Keratinocyte (primary cell): ENCODE data around the gene SLC25A21. TPM values are rescaled to one million over a fixed set of nuclear protein-coding genes. Genes with fewer than 3 reads are reported as not detected.

Source experiments
- DNase-seq: peaks from one replicate; pipeline ENCODE4 v3.0.0-alpha.2; 2011; ENCODE audit warnings: low read depth, missing footprints, low spot score
- FAIRE-seq: peaks from 2 replicates; lab custom pipeline; 2011; peaks lifted over from hg19 to GRCh38; lab: Jason Lieb, UNC
- H2AFZ ChIP-seq: 2 replicates; pipeline ENCODE4 v1.6.0; 2012; ENCODE audit warnings: low read length, control low read depth, inconsistent platforms; ENCODE audit not compliant: control insufficient read depth
- H3K27ac ChIP-seq: 2 replicates; pipeline ENCODE4 v1.5.1; 2011; ENCODE audit warnings: low read length; ENCODE audit not compliant: control insufficient read depth, insufficient read depth
- H3K27me3 ChIP-seq: 3 replicates; pipeline ENCODE4 v1.6.0; 2011; ENCODE audit warnings: low read length; ENCODE audit not compliant: control insufficient read depth, insufficient read depth; ENCODE audit errors: extremely low read depth
- H3K36me3 ChIP-seq, 2 experiments: 2 replicates in 1 of 2; 3 replicates in 1 of 2; pipeline ENCODE4 v1.5.1; 2011; ENCODE audit warnings: low read length in 2 of 2, mild to moderate bottlenecking in 1 of 2; ENCODE audit not compliant: control insufficient read depth in 2 of 2, insufficient read depth in 2 of 2; ENCODE audit errors: extremely low read depth in 1 of 2
- H3K4me1 ChIP-seq: 3 replicates; pipeline ENCODE4 v1.5.1; 2011; ENCODE audit warnings: low read length; ENCODE audit not compliant: control insufficient read depth, insufficient read depth; ENCODE audit errors: extremely low read depth
- H3K4me2 ChIP-seq: 3 replicates; pipeline ENCODE4 v1.6.0; 2011; ENCODE audit warnings: low read depth, low read length; ENCODE audit not compliant: control insufficient read depth, insufficient read depth; ENCODE audit errors: extremely low read depth
- H3K4me3 ChIP-seq, 3 experiments: fragments of 200-600 bp in 1 of 3; sonication (generic) in 1 of 3; 2 replicates in 2 of 3; 3 replicates in 1 of 3; pipeline ENCODE4 v1.5.1; 2011 to 2016; ENCODE audit warnings: low read length in 3 of 3, mild to moderate bottlenecking in 3 of 3, control low read depth in 2 of 3, inconsistent platforms in 1 of 3, low read depth in 1 of 3, mixed read lengths in 1 of 3, mixed run types in 1 of 3, moderate library complexity in 1 of 3; ENCODE audit not compliant: control insufficient read depth in 2 of 3, insufficient read depth in 2 of 3; ENCODE audit errors: extremely low read depth in 1 of 3
- H3K79me2 ChIP-seq: 2 replicates; pipeline ENCODE4 v1.6.0; 2012; ENCODE audit warnings: low read length; ENCODE audit not compliant: control insufficient read depth, insufficient read depth
- H3K9ac ChIP-seq: 3 replicates; pipeline ENCODE4 v1.6.0; 2011; ENCODE audit warnings: low read length; ENCODE audit not compliant: control insufficient read depth, insufficient read depth; ENCODE audit errors: extremely low read depth
- H3K9me1 ChIP-seq: 3 replicates; pipeline ENCODE4 v1.6.0; 2011; ENCODE audit warnings: low read length; ENCODE audit not compliant: control insufficient read depth, insufficient read depth; ENCODE audit errors: extremely low read depth
- H3K9me3 ChIP-seq: 2 replicates; pipeline ENCODE4 v1.5.1; 2012; ENCODE audit warnings: low read depth, low read length; ENCODE audit not compliant: control insufficient read depth
- H4K20me1 ChIP-seq: 3 replicates; pipeline ENCODE4 v1.6.0; 2011; ENCODE audit warnings: low read length; ENCODE audit not compliant: control insufficient read depth, insufficient read depth; ENCODE audit errors: extremely low read depth
- CTCF ChIP-seq, 3 experiments: IDR thresholded peaks in 1 of 3; conservative IDR thresholded peaks in 1 of 3; optimal IDR thresholded peaks in 1 of 3; 2 replicates in 2 of 3; 3 replicates in 1 of 3; pipeline versions ENCODE3 to v1.5.1; 2011; ENCODE audit warnings: low read length in 3 of 3, mild to moderate bottlenecking in 3 of 3, moderate library complexity in 2 of 3, control low read depth in 1 of 3, inconsistent platforms in 1 of 3; ENCODE audit not compliant: insufficient read depth in 2 of 3; ENCODE audit errors: extremely low read depth in 1 of 3
- EZH2 ChIP-seq: IDR thresholded peaks from one replicate; pipeline ENCODE4 v1.6.1; 2012; ENCODE audit warnings: inconsistent platforms, mild to moderate bottlenecking, low read length, moderate library complexity
- dilution Hi-C: fragments of 300-500 bp; cut with MboI; formaldehyde crosslinking; loops from one replicate; pipeline ENCODE4 v1.7.0; 2020; ENCODE audit warnings: low sequenced_read_pairs; ENCODE audit not compliant: extremely low pct_ligation_motif_present
- polyA plus RNA-seq, 5 experiments: library from polyadenylated mRNA; depleted of rRNA in 3 of 5; stranded (reverse) in 3 of 5; stranded (forward) in 1 of 5; unstranded in 1 of 5; fragments of >200 nt; gene quantifications; 1 replicate in 1 of 5; 2 replicates in 3 of 5; 3 replicates in 1 of 5; pipeline versions ENCODE4 v1.2.1 to v1.2.3, GENCODE V29; 2011 to 2012; ENCODE audit warnings: missing spikeins in 2 of 5, low read depth in 1 of 5, low replicate concordance in 1 of 5

The SLC25A21 gene
- polyA plus RNA-seq, 1 donor (not counting 4 experiments of a cell fraction or from before 2014, with no cell fraction given) = 0.66 TPM

GRCh38 chr14:36671149-36671548 is 501.3 kb downstream of the SLC25A21 start:
- TF ChIP-seq EZH2 (no peak), CTCF (optimal IDR thresholded peaks at IDR 0.05 in 1 of 3, IDR thresholded peaks at IDR 0.05 in 1 of 3, conservative IDR thresholded peaks at IDR 0.05 in 1 of 3; ENCODE audit: extremely low read depth in 1 of 3, insufficient read depth in 2 of 3, low read length in 3 of 3) (no peak)
- no peak overlapping the region for H3K4me3 ChIP-seq
- H3K36me3 ChIP-seq = no peaks in the 10 kb centered on the region
- FAIRE-seq (no peak), DNase-seq (no peak)
- no peak overlapping the region for H3K4me2 ChIP-seq
- no peak overlapping the region for H3K27ac ChIP-seq
- no peaks in the 10 kb centered on the region for H4K20me1 ChIP-seq
- no peaks in the 10 kb centered on the region for H3K9me1 ChIP-seq
- H3K79me2 ChIP-seq = no peaks in the 10 kb centered on the region
- H3K27me3 ChIP-seq = peaks cover 10% of the 10 kb centered on the region
- no peaks in the 10 kb centered on the region for H3K4me1 ChIP-seq
- dilution Hi-C loops = no loop called here
- no peaks in the 10 kb centered on the region for H3K9me3 ChIP-seq
- no peak overlapping the region for H2AFZ ChIP-seq
- no peak overlapping the region for H3K9ac ChIP-seq

- DNase-seq = no peak
- no peak for FAIRE-seq
- peaks cover 31% of the 10 kb centered on the region for H3K27me3 ChIP-seq
- no peak for TF ChIP-seq EZH2
- TF ChIP-seq CTCF (optimal IDR thresholded peaks at IDR 0.05 in 1 of 3, IDR thresholded peaks at IDR 0.05 in 1 of 3, conservative IDR thresholded peaks at IDR 0.05 in 1 of 3; ENCODE audit: extremely low read depth in 1 of 3, insufficient read depth in 2 of 3, low read length in 3 of 3) = no peak
- no peak overlapping the region for H3K9ac ChIP-seq
- peaks cover 8% of the 10 kb centered on the region for H3K4me1 ChIP-seq
- no peak overlapping the region for H2AFZ ChIP-seq
- H4K20me1 ChIP-seq = no peaks in the 10 kb centered on the region
- H3K9me3 ChIP-seq = no peaks in the 10 kb centered on the region
- H3K9me1 ChIP-seq = no peaks in the 10 kb centered on the region
- dilution Hi-C loops = no loop called here
- H3K4me2 ChIP-seq = no peak overlapping the region
- peaks cover 0 to 2% of the 10 kb centered on the region in 2 experiments for H3K36me3 ChIP-seq
- no peak overlapping the region for H3K4me3 ChIP-seq
- H3K79me2 ChIP-seq = no peaks in the 10 kb centered on the region
- no peak overlapping the region for H3K27ac ChIP-seq
These were observed 504.7 kb downstream of the SLC25A21 start for GRCh38 chr14:36667679-36668078.
